ENCODE results near the gene PLXNA4.

DNA sequence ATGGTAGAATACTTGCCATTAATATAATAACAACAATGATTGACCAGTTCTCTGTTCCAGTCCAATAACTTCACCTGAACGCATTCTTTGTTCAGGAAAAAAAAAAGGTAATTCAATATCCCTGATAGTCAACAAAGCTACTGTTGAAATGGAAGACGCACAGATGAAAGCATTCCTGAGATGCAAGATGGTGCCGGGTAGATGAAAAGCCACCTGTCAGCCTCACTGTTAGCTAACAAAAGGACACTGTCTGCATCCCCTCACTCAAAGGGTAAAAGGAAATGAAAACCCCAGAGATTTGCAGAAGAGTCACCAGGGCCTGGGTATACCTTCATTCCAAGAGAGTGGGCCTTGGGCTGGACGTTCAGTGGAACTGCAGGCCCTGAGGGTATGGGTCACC lies 357.4 kb downstream of the PLXNA4 start:
- TF ChIP-seq POLR2AphosphoS5 (IDR thresholded peaks at IDR 0.05), result no peak
- TF ChIP-seq, protein P1, sequence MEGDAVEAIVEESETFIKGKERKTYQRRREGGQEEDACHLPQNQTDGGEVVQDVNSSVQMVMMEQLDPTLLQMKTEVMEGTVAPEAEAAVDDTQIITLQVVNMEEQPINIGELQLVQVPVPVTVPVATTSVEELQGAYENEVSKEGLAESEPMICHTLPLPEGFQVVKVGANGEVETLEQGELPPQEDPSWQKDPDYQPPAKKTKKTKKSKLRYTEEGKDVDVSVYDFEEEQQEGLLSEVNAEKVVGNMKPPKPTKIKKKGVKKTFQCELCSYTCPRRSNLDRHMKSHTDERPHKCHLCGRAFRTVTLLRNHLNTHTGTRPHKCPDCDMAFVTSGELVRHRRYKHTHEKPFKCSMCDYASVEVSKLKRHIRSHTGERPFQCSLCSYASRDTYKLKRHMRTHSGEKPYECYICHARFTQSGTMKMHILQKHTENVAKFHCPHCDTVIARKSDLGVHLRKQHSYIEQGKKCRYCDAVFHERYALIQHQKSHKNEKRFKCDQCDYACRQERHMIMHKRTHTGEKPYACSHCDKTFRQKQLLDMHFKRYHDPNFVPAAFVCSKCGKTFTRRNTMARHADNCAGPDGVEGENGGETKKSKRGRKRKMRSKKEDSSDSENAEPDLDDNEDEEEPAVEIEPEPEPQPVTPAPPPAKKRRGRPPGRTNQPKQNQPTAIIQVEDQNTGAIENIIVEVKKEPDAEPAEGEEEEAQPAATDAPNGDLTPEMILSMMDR (IDR thresholded peaks at IDR 0.05), result no peak
- no peak for TF ChIP-seq EP300 (IDR thresholded peaks at IDR 0.05)
- no peak for TF ChIP-seq POLR2A (IDR thresholded peaks at IDR 0.05)

Measured in stomach (tissue), 4 donors.